HuH-7.5 (cell line): Measurements from ENCODE around the gene DNM2.
"Not testable (repeated sequence)": the region's sequence is repeated elsewhere in the genome, so short reads cannot be mapped to it uniquely, and the experiment has no call there.

Experiments
- DNase-seq: peaks from one replicate; pipeline ENCODE4 v3.0.0; 2011; ENCODE audit warnings: low spot score

DNM2 gene

DNA sequence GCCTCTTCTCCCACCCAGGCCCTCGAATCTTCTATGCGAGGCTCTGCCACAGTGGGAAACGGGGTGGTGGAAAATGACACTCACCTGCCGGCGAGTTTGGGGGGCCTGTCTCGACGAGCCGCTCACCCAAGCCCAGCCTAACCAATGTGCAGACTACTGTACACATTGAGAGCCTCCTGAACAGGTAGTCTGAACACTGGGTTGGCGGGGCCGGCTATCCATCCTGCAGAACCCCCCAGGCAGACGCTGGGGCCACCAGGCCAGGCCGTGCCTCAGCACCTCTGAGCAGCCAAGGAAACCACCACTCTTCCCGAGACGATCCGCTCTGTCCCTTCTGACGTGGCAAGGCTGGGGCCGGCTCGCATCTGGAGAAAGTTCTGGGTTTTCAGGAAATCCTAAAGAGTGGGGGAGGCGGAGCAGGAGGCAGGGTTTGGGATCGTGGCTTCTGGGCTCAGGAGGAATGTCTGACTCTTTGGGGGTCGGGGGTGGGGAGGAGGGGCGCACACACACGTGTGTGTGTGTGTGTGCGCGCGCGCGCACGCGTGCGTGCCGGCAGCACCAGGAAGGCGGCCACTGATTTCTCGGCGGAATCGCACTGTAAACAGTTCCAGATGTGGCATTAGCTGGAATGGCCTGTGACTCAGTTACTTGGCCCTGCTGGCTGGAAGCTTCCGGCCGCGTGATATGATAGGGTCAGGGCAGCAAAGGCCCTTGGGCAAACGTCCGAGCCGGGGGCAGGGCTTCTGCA lies 99.6 kb downstream of the DNM2 start:
- DNase-seq, result no peak

DNA sequence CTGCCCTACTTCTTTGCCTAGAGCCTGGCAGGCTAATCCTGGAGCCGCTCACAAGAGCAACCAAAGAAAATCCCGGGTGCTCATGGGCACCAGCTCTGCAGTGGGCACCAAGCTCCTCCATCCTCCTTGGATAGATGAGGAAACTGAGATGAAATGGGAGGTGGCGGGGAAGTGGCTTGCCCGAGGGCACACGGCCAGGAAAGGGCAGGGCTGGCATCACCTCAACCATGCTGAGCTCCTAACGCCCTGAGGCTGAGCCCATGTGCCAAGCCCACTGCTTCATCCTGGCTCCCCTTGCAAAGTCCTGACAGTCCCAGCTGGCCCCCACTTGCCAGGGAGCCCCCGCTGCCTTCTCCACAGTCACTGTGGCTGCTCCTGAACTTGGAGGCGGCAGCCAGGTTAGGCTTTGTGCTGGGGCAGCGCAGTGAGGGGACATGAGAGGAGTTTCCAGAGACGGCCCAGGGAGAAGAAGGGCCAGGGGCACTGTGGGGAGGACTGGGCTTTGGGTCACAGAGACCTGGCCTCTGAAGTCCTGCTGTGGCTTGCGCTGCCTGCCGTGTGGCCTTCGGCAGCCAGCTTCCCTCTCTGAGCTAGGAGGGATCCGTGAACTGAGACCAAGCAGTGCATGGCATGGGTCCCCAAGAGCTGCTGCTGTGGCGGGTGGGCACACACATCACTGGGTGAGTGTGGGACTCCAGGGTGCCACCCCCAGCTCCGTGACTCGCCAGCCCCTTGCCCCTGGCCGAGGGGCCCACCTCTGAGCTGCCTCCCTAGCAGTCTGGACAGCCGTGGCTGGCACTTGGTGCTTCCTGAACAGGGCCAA lies 100.6 kb downstream of the DNM2 start:
- no peak for DNase-seq

DNA sequence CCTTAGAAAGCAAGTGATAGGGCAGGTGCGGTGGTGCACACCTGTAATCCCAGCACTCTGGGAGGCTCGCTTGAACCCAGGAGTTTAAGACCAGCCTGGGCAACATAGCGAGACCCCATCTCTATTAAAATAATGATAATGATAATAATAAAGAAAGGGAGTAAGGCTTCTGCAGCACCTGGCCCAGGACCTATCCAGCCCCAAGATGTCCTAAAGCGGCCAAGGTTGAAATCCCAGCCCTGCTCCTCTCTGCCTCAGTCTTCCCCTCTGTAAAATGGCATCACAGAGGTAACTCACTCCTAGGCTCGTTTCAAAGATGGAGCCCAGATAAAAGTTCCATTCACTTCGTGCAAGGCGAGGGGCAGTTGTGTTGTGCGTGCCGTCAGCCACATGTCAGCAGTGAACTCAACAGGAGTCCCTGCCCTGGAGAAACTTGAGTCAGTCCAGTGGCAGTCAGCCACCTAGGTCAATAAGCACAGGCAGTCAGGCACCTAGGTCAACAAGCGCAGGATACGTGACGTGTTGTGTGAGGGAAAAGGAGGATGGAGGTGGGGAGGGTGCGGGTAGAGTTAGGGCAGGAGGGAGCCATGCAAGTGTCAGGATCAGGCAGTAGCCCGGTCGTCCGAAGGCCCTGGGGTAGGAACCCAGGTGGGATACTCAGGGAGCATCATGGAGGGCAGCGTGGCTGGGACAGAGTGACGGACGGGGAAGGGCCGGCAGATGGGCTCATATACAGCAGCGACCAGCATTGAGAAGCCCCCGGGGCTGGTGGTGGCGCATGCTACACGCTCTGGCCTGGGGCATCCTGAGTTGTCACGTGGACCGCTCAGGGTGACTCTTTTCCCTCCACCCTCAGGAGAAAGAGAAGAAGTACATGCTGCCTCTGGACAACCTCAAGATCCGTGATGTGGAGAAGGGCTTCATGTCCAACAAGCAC lies 101.5 kb downstream of the DNM2 start:
- DNase-seq, result no peak

DNA sequence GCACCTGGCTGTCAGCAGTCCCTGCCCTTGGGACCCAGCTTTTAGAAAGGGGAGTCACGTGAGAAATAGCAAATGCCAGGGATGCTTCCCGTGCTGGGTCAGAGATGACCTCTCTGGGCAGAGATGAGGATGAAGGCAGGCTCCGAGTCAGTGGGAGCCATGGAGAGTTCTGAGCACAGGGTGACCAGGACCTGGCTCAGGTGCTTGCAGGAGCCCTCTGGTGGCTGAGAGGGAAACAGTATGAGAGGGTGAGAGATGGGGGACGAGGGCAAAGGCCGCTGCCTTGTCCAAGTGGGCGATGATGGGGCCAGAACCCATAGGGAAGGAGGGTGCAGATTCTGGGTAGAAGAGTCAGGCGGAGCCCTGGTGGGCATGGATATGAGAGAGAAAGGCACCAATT lies 102.3 kb downstream of the DNM2 start:
- DNase-seq, result peak; percentile 73

DNA sequence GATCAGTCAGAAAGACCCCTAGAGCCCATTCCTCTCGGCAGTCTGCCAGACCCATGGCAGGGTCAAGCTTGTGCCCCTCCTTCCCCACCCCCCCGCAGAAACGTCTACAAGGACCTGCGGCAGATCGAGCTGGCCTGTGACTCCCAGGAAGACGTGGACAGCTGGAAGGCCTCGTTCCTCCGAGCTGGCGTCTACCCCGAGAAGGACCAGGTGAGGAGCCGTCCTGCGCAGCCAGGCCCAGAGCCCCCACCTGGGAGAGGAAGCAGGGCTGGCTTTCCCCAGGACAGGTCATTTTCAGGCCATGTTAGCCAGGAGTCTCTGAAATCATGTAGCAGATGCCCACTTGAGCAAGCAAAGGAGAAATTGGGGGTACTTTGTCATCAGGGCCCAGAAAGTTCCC lies 105.8 kb downstream of the DNM2 start:
- DNase-seq, result no peak

DNA sequence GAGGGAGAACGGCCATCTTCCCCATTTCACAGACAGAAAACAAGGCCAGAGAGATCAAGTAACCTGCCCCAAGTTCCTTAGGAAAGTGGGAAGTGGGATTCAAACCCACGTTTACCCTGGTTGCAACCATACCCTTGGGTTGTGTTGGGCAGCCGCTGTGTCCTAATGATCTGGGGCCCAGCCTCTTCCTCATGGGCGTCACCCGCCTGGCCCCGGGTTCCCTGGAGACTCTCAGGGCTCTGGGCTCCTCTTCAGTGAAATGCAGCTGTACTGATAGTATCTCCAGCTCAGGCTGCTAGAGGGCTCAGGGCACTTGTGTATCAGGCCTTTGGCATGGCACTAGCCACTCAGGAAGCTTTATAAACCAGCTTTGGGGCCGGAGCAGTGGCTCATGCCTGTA lies 108.4 kb downstream of the DNM2 start:
- DNase-seq, result no peak

DNA sequence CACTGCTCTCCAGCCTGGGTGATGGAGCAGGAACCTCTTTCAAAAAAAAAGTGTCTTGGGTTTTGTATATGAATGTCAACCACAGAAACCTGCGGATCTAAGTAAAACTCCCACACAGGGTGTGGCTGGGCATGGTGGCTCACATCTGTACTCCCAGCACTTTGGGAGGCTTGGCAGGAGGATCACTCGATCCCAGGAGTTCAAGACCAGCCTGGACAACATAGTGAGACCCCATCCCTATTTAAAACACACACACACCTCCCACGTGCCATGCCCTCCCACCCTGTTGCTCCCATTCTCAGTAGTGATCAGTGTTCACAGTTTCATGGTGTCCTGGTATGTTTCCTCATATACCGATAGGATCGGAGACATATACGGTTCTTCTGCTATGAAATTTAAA lies 109.0 kb downstream of the DNM2 start:
- no peak for DNase-seq

DNA sequence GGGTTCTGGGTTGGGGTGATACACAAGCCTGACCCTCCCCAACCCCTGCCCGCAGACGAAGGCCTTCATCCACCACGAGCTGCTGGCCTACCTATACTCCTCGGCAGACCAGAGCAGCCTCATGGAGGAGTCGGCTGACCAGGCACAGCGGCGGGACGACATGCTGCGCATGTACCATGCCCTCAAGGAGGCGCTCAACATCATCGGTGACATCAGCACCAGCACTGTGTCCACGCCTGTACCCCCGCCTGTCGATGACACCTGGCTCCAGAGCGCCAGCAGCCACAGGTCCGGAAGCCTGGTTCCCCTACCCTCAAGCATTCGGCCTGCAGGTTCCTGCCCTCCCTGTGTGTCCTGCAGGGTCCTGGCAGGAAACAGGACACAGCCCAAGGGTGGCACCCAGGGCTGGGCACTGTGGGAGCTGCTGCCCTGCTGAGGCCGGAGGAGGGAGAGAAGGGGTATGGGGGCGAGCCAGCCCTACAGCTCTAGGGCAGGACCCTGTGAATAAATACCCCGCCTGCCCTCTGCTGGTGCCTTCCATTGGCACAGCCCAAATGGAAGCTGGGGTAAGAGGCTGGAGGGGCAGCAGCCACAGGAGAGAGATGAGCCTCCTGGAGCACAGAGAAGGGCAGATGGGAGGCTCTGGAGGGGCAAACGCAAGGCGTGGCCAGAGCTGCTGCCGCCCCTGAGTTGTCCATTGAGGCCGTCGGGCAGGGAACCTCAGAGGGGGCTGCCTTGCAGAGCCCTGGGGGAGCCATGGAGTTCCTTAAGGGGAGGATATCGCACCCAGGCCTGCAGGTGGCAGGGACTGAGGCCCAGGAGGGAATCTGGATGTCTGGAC lies 111.3 kb downstream of the DNM2 start:
- DNase-seq, result no peak

DNA sequence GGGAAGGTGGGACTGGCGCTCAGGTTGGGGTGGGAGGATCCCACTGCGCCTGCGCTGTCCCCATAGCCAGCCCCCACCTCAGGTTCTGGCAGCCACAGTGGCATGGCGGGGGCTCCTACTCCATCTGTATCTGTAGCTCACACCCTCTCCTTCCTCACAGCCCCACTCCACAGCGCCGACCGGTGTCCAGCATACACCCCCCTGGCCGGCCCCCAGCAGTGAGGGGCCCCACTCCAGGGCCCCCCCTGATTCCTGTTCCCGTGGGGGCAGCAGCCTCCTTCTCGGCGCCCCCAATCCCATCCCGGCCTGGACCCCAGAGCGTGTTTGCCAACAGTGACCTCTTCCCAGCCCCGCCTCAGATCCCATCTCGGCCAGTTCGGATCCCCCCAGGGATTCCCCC lies 112.1 kb downstream of the DNM2 start:
- DNase-seq, result no peak

DNA sequence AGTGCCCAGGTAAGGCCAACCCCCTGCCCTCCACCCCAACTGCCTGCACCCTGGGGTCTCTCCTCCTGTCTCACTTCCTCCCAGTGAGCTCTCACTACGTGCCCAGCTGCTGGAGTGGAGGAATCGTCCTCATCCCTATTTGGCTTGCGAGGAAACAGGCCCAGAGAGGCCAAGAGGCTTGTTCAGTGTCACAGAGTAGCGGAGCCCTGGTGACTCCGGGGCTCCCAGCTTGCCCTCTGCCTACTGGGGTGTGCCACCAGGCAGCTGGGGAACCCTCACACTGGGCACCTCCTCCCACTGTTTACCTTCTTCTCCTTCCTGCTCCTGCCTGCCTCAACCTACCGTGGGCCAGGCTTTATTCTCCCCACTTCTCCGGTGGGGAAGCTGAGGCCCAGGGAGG lies 112.5 kb downstream of the DNM2 start:
- no peak for DNase-seq

DNA sequence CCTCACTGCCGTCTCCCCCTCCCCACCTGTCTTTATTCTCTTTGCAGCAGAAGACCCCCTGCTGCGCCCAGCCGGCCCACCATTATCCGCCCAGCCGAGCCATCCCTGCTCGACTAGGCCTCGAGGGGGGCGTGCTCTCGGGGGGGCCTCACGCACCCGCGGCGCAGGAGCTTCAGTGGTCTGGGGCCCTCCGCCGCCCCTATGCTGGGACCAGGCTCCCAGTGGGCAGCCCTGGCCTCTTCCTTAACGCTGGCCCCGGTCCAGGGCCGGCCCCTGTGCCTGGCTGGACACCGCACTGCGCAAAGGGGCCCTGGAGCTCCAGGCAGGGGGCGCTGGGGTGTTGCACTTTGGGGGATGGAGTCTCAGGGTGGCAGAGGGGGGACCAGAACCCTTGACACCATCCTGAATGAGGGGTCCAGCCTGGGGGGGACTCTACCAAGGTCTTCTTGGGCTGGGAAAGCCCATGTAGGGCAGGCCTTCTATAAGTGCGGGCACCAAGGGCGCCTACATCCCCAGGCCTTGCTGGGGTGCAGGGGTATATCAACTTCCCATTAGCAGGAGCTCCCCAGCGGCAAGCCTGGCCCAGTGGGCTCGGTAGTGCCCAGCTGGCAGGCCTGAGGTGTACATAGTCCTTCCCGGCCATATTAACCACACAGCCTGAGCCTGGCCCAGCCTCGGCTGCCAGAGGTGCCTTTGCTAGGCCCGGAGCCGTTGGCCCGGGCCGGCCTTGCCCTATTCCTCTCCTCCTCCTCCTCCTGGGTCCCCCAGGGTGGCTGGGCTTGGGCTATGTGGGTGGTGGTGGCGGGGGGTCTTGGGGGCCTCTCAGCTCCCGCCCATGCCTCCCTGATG lies 113.3 kb downstream of the DNM2 start:
- no peak for DNase-seq

DNA sequence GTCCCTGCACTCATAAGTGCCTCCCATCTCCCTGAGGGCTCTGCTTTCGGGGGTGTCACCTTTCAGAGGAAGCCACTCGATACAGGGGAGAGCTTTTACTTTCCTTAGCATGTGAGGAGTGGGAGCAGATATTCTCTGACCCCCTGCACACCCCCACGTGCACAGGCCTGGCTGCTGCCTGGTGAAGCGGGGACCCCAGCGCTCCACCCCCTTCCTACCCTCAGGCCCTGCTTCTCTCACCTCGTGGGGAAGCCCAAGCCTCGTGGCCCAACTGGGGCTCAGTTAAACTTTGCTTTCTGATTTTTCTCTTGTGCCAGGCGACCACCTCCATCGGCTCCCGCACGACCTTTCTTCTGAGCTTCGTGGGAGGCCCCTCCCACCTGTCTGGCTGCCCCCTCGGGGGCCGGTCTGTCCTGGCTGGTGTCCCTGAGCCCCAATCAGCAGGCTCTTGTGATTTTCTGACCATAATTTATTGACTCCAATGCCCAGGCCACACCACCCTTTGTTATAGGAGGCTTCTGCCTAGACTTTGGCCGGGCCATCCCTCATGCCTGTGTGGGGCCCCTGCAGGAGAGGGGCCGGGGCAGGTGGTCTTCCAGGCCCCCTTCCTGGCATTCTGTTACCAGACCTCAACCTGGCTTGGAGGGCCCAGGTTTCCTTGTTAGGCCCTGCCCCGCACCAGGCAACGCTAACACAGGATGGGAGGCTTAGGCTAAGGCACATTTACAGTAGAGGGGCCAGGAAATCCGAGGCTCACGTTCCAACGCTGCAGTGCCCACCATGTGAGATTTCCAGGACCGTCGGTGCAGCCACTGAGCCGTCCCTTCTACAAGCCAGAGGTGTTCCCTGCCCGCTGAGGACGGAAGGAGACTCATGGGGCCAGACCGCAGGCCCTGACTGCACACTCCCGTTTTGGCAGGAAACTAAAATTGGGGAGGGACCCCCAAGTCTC lies 114.4 kb downstream of the DNM2 start:
- DNase-seq, result no peak

DNA sequence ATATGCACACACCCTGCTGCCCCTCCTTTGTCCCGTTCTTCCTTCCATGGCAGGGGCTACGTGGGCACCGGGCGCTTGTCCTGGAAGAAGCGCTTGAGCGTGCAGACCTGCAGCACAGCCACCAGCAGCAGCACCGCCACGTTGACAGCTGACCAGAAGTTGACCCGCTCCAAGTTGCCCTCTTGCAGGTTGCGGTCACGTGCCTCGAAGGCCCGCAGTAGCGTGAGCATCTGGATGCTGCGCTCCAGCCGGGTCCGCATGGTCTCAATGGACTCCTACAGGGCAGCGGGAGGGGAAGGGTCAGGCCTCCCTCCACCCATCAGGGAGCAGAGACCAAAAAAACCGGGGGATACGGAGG lies 115.0 kb downstream of the DNM2 start:
- no peak for DNase-seq

DNA sequence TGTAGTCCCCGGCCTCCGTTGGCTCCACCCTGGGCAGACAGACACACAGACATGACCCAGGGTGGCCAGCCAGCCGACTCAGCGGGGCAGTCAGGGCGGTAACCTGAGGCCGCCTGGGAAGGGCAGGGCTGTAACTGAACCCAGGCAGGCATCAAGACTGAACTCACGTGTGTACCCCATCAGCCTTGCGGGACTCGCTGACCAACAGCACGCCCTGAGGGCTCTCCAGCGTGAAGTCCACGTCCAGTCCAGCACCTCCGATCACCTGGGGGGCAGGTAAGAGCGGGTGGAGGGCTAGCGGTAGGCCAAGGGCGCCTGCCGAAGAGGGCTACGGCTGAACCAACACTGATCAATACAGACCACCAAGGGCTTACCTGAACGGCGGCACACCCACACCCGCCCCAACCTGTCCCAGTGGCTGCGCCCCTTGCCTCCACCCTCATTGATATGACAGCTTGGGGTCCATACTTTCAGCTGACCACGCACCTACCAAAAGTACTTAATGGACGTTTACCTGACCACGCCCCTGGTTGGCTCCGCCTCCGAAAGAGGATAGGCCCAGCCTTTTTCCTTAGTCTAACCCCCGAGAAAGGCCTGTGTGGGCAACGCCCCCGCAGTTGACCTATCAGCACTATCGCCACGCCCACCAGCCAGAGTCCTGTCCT lies 117.3 kb downstream of the DNM2 start:
- DNase-seq, result peak; percentile 99

DNA sequence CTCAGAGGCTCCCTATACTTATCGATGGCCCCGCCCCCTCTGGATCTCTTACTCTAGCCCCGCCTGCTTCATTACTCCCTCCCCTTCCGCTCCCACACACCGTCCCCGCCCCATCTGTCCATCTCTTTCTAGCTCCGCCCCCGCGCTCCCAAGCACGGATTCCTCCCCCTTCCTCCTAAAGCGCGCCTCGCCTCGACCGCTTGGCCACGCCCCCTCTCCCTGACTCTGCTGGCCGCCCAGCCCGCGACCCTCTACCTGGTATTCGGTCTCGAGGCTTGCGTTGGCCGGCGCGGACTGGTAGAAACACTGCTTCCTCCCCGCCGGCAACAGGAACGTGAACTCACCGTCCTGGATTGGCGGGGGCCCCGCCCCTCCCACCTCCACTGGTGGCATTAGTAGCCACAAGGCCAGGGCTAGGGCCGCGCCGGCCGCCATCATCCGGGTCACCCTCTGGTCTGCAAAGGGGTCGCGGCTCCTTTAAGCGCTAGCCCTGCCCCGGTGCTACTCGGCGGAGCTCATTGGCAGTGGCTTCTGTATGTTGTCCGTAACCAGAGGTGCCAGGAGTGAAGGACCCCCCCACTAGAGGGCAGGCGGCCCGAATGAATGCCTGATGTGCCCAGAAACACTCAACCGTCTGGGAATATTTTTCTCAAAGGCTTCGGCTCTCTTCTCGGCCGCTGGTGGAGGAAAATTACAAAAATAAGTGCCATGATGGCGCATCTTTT lies 118.0 kb downstream of the DNM2 start, which contains the start of gene TMED1:
Gene TMED1 (minus strand): TSS at position 459 of the 725 bp plus-strand sequence. CDS start 21 bp downstream, at position 438.
- peak; percentile 96 for DNase-seq

DNA sequence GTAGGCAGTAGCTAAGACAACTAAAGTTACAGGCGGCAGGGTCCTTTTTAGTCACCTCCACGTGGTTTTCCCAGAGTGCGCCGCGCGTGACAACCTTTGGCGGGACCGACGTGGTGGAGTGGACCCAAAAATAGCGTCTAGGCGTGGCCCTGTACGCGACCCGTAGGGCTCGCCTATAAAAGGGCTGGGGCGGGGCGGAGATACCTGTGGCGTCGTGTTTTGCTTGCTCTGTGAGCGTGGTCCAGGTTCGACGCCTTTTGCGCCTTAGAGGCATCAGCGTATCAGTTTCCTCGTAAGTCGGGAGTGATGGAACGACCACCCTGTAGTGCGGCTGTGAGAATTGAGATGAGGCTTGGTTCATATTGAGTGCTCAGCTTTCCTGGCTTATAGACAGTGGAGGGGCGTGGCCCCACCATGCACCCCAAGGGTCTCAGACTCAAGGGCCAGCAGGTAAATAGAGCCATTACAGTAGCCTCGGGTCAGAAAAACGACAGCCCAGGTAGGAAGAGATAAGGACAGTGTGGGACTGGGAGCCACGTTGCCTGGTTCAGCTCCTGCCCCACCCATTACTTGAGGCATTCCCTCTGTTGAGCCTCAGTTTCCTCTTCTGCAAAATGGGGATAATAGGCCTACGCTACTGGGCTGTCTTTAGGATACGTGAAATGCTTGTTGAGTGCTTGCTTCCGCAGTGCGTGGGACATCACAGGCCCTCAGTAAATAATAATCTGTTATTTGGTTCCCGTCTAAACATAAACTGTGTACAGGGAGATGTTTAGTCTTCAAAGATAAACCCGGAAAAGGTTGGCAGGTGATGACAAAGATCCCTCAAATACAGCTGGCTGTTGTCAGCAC lies 118.8 kb downstream of the DNM2 start:
- peak; percentile 86 for DNase-seq

DNA sequence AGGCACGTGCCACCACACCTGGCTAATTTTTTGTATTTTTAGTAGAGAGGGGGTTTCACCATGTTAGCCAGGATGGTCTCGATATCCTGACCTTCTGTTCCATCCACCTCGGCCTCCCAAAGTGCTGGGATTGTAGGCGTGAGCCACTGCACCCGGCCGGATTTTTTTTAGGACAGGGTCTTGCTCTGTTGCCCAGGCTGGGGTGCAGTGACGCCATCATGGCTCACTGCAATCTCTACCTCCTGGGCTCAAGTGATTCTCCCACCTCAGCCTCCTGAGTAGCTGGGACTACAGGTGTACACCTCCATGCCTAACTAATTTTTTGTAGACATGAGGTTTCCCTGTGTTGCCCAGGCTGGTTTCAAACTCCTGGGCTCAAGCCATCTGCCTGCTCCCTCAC lies 119.8 kb downstream of the DNM2 start:
- not testable (repeated sequence) for DNase-seq
